GM21390 (cell line): Measurements from ENCODE around the gene TMEM222.
"Not testable (repeated sequence)": the region's sequence is repeated elsewhere in the genome, so short reads cannot be mapped to it uniquely, and the experiment has no call there.

Source experiments
- ATAC-seq: cut with Tn5 transposase; IDR thresholded peaks from one replicate; pipeline ENCODE4 v1.9.1; 2021; ENCODE audit not compliant: unreplicated experiment

Gene TMEM222

GRCh38 chr1:27377760-27378495 is 56.0 kb downstream of the TMEM222 start:
- ATAC-seq = no peak

GRCh38 chr1:27379564-27380122 is 57.7 kb downstream of the TMEM222 start:
- ATAC-seq = no peak

- ATAC-seq = no peak
Observed at GRCh38 chr1:27380224-27380623, 58.3 kb downstream of the TMEM222 start.

GRCh38 chr1:27380766-27381733 is 59.1 kb downstream of the TMEM222 start:
- ATAC-seq = no peak

- ATAC-seq = no peak
Observed at GRCh38 chr1:27381969-27382762, 60.2 kb downstream of the TMEM222 start.

GRCh38 chr1:27383039-27383605 is 61.2 kb downstream of the TMEM222 start, which contains the start of gene CD164L2:
CD164L2 (minus strand) TSS chr1:27383333; CDS start chr1:27383239, 94 bp downstream.
- ATAC-seq = no peak

- ATAC-seq = no peak
Observed at GRCh38 chr1:27383661-27384060, 61.7 kb downstream of the TMEM222 start.

- ATAC-seq = not testable (repeated sequence)
Observed at GRCh38 chr1:27384797-27385196, 62.8 kb downstream of the TMEM222 start.
